A673 (cell line): ENCODE measurements around the gene CSNK2A1. TPM values are rescaled to one million over a fixed set of nuclear protein-coding genes. Genes with fewer than 3 reads are reported as not detected.
"Not testable (repeated sequence)": the region's sequence is repeated elsewhere in the genome, so short reads cannot be mapped to it uniquely, and the experiment has no call there.

Experiments
- BruUV-seq: library from RNA; stranded (reverse); fragments of 400-500 nt; replicated peaks from 2 replicates; lab custom pipeline; 2021; lab: Mats Ljungman, UMichigan
- CTCF ChIA-PET: fragments of 300-600 bp; sonication (Branson Sonifier 250); formaldehyde crosslinking; loops from one replicate; lab custom pipeline; 2022; ENCODE audit warnings: antibody characterized with exemption; lab: Charles Lee
- POLR2A ChIA-PET: fragments of 300-600 bp; sonication (Branson Sonifier 250); formaldehyde crosslinking; loops from one replicate; lab custom pipeline; 2022; ENCODE audit warnings: antibody characterized with exemption; ENCODE audit not compliant: low non-redundant PET; lab: Charles Lee
- DNase-seq: peaks from one replicate; pipeline ENCODE4 v3.0.0-alpha.2; 2015; ENCODE audit warnings: low spot score
- H3K27ac ChIP-seq: fragments of 200-600 bp; sonication (generic); 2 replicates; pipeline ENCODE4 v1.5.1; 2016; ENCODE audit warnings: mixed run types, low read depth, mild to moderate bottlenecking, mixed read lengths, antibody characterized with exemption, low read length; ENCODE audit not compliant: poor library complexity, severe bottlenecking
- H3K27me3 ChIP-seq: fragments of 200-600 bp; sonication (generic); replicated peaks from 2 replicates; pipeline ENCODE4 v1.6.1; 2017; ENCODE audit warnings: mixed run types, low read depth, mild to moderate bottlenecking, mixed read lengths, antibody characterized with exemption, low read length; ENCODE audit not compliant: insufficient read depth, poor library complexity
- H3K36me3 ChIP-seq: fragments of 200-600 bp; sonication (generic); 2 replicates; pipeline ENCODE4 v1.6.1; 2016; ENCODE audit warnings: mixed run types, mild to moderate bottlenecking, mixed read lengths, antibody characterized with exemption, low read length; ENCODE audit not compliant: insufficient read depth, poor library complexity, severe bottlenecking
- H3K4me1 ChIP-seq: fragments of 200-600 bp; sonication (generic); 2 replicates; pipeline ENCODE4 v1.6.1; 2017; ENCODE audit warnings: mixed run types, mild to moderate bottlenecking, mixed read lengths, antibody characterized with exemption, low read length; ENCODE audit not compliant: insufficient read depth, poor library complexity, severe bottlenecking
- H3K4me3 ChIP-seq: fragments of 200-600 bp; sonication (generic); 2 replicates; pipeline ENCODE4 v1.5.1; 2016; ENCODE audit warnings: low read depth, mixed run types, mild to moderate bottlenecking, mixed read lengths, low read length; ENCODE audit not compliant: poor library complexity, severe bottlenecking
- H3K9me3 ChIP-seq: fragments of 200-600 bp; sonication (generic); 2 replicates; pipeline ENCODE4 v1.6.1; 2016; ENCODE audit warnings: mixed run types, low read depth, mild to moderate bottlenecking, mixed read lengths, antibody characterized with exemption, low read length; ENCODE audit not compliant: poor library complexity, severe bottlenecking
- CTCF ChIP-seq: fragments of 300-800, 200-600 bp; sonication (generic); conservative IDR thresholded peaks from 2 replicates; pipeline ENCODE4 v1.5.1; 2017; ENCODE audit warnings: low read depth, mild to moderate bottlenecking, antibody characterized with exemption, low read length, moderate library complexity, mixed read lengths
- EZH2 ChIP-seq: fragments of 200-600 bp; sonication (generic); IDR thresholded peaks from 2 replicates; pipeline ENCODE4 v1.6.1; 2017; ENCODE audit warnings: borderline replicate concordance, low read depth, mild to moderate bottlenecking, mixed read lengths, antibody characterized with exemption, low read length; ENCODE audit not compliant: poor library complexity, severe bottlenecking
- intact Hi-C: fragments of 100-400 bp; cut with micrococcal nuclease; formaldehyde crosslinking; loops from one replicate; pipeline ENCODE4 v1.10.0; 2022; ENCODE audit not compliant: unreplicated experiment
- total RNA-seq: library from RNA; stranded (reverse); gene quantifications from 2 replicates; pipeline ENCODE4 v1.2.3, GENCODE V29; 2021

The CSNK2A1 gene
- total RNA-seq, 1 experiment from 2014 or later: 233 TPM

- no peak for DNase-seq
- TF ChIP-seq EZH2: no peak
- no peak for TF ChIP-seq CTCF
- Histone ChIP-seq H3K4me1 (no peaks in the 10 kb centered on the region), H3K36me3 (peaks cover 4% of the 10 kb centered on the region), H3K27me3 (no peaks in the 10 kb centered on the region), H3K9me3 (no peaks in the 10 kb centered on the region), H3K4me3 (no peak overlapping the region), H3K27ac (no peak overlapping the region)
- BruUV-seq: no TSS peak
- POLR2A ChIA-PET: no interaction called here
- intact Hi-C loops: no loop called here
- CTCF ChIA-PET: no interaction called here
Measured at GRCh38 chr20:513429-513828, 30.2 kb downstream of the CSNK2A1 start.

DNA sequence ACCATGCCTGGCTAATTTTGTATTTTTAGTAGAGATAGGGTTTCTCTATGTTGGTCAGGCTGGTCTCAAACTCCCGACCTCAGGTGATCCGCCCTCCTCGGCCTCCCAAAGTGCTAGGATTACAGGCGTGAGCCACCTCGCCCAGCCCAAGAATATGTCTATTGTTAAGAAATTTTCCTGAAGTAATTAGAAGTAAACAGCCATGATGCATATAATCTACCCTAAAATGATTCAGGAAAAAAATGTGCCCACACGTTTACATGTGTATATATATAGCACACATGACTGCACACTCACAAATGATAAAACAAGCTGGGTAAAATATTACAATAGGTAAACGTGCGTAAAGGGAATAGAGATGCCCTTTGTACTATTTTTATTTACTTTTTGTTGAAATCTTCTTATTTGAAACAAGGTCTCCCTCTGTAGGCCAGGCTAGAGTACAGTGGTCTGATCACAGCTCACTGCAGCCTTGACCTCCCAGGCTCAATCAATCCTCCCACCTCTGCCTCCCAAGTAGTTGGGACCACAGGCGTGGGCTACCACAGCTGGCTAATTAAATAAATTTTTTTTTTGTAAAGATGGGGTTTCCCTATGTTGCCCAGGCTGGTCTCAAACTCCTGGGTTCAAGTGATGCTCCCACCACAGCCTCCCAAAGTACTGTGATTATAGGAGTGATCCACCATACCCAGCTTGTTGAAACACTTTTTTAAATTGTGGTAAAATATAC, 33.1 kb downstream of the CSNK2A1 start:
- H3K27ac ChIP-seq, POLR2A ChIA-PET, DNase-seq, intact Hi-C loops, H3K4me1 ChIP-seq, BruUV-seq, H3K27me3 ChIP-seq, H3K4me3 ChIP-seq, H3K9me3 ChIP-seq, CTCF ChIA-PET: not testable (repeated sequence)
- peaks cover 30% of the 10 kb centered on the region for H3K36me3 ChIP-seq

DNA sequence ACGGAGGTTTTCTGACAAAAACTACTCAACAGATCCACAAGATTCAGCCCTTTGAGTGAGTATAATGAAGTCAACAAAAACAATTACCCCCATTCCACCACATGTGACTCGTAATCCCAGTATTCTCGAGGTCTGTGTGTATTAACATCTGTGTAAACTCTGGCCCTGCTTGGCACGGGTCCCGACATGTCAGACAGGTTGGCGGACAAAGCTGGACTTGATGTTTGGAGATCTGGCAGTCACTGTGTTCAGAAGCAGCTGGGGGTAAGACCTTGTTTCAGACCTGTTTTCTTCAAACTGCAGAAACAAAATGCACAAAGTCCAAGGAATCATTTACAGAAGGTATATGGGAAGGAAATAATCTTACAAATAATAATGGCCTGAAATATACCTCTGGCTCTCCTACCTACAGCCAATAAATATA, 35.2 kb downstream of the CSNK2A1 start:
- H3K9me3 ChIP-seq, DNase-seq, H3K4me1 ChIP-seq, intact Hi-C loops, BruUV-seq, POLR2A ChIA-PET, CTCF ChIA-PET, H3K4me3 ChIP-seq, H3K27me3 ChIP-seq, H3K27ac ChIP-seq: not testable (repeated sequence)
- H3K36me3 ChIP-seq: peaks cover 51% of the 10 kb centered on the region

DNA sequence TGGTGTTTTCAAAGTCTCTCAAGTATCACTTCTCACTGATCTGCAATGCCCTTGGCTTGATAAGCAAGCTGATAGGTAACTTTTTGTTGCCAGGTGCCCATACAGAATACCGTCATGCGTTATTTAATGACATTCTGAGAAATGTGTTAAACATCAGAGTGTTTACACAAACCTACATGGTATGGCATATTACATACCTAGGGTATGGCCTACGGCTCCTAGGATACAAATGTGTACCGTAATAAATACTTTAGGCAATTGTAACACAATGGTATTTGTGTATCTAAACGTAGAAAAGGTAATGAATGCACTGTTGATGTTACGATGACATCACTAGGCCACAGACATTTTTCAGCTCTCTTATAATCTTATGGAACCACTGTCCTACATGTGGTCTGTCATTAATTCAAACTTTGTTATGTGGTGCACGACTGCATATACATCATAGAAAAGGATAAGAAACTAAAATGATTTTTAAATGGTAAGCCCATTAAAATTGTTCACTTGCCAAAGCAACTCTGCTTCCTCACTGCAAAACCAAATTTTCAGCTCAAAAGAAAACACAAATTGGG, 35.7 kb downstream of the CSNK2A1 start:
- no peak overlapping the region for H3K4me3 ChIP-seq
- H3K27ac ChIP-seq: no peak overlapping the region
- peaks cover 56% of the 10 kb centered on the region for H3K36me3 ChIP-seq
- TF ChIP-seq EZH2 (no peak), CTCF (no peak)
- no peaks in the 10 kb centered on the region for H3K27me3 ChIP-seq
- ChIA-PET POLR2A (interaction anchor here (0.6 kb wide), 1 partner anchor 297 kb away, joined by 3 read pairs; no protein-coding TSS in a partner anchor), CTCF (no interaction called here)
- BruUV-seq: no TSS peak
- intact Hi-C loops: no loop called here
- DNase-seq: no peak
- no peaks in the 10 kb centered on the region for H3K9me3 ChIP-seq
- H3K4me1 ChIP-seq: no peaks in the 10 kb centered on the region
